GM12878 (cell line): Measurements from ENCODE around the gene EPHB1.

Source experiments
- ATF7 ChIP-seq: fragments of 450-650 bp; IDR thresholded peaks from 2 replicates; pipeline ENCODE4 v1.6.1; 2016; ENCODE audit warnings: low read depth, mild to moderate bottlenecking
- CBX3 ChIP-seq: fragments of 200-600 bp; sonication (generic); IDR thresholded peaks from 2 replicates; pipeline ENCODE4 v1.6.1; 2016; ENCODE audit warnings: low read depth, borderline replicate concordance
- GABPA ChIP-seq: IDR thresholded peaks from 2 replicates; pipeline ENCODE4 v1.6.1; 2014; ENCODE audit warnings: antibody characterized with exemption, low read depth, mild to moderate bottlenecking, inconsistent platforms
- MTA2 ChIP-seq: fragments of 450-650 bp; IDR thresholded peaks from 2 replicates; pipeline ENCODE4 v1.6.1; 2016; ENCODE audit warnings: low read depth, mild to moderate bottlenecking, moderate library complexity
- NR2F1 ChIP-seq: fragments of 450-650 bp; conservative IDR thresholded peaks from 2 replicates; pipeline ENCODE4 v1.6.1; 2017; ENCODE audit warnings: mild to moderate bottlenecking
- POLR2A ChIP-seq: IDR thresholded peaks from 2 replicates; pipeline ENCODE4 v1.6.1; 2011; ENCODE audit warnings: low read depth, mild to moderate bottlenecking, low read length
- SP1 ChIP-seq: IDR thresholded peaks from one replicate; pipeline ENCODE4 v1.6.1; 2011; ENCODE audit warnings: low read depth, low read length
- TAF1 ChIP-seq: IDR thresholded peaks from 2 replicates; pipeline ENCODE4 v1.6.1; 2011; ENCODE audit warnings: mild to moderate bottlenecking, low read depth, low read length, borderline replicate concordance
- ZZZ3 ChIP-seq: IDR thresholded peaks from 2 replicates; pipeline ENCODE4 v1.6.1; 2011; ENCODE audit warnings: low read depth; ENCODE audit not compliant: control insufficient read depth, insufficient read length
- TF ChIP-seq, protein P1 (sequence below): IDR thresholded peaks from 2 replicates; pipeline ENCODE4 v1.6.1; 2012; ENCODE audit warnings: low read length, inconsistent platforms
- TF ChIP-seq, protein P2 (sequence below), 3 experiments: IDR thresholded peaks in 2 of 3; conservative IDR thresholded peaks in 1 of 3; 2 replicates each; pipeline ENCODE4 v1.5.1; 2011; ENCODE audit warnings: low read depth in 3 of 3, low read length in 3 of 3, mild to moderate bottlenecking in 3 of 3, control low read depth in 2 of 3, moderate library complexity in 2 of 3, inconsistent platforms in 1 of 3, mixed read lengths in 1 of 3; ENCODE audit not compliant: control insufficient read depth in 2 of 3, insufficient read depth in 1 of 3; ENCODE audit errors: extremely low read depth in 1 of 3
- TF ChIP-seq, protein P3 (sequence below): fragments of 150-350 bp; IDR thresholded peaks from 2 replicates; pipeline ENCODE4 v1.6.1; 2016; ENCODE audit warnings: low read depth, low read length

DNA sequence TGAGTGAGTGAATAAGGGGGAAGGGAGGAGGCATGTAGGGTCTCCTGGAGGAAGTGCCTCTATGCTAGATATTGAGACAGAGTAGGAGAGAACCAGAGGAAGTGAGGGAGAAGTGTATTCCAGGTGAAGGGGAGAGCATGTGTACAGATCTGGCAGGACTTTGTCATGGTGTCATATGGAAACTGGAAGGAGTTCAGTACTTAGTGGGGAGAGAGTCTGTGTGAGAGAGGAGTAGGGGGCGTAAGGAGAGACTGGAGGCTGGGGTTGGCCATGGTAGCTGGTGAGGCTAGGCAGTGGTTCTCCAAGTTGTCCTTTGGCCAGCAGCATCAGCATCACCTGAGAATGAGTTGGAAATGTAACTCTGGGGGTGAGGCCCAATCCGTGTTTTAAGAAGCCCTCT lies 29.6 kb upstream of the EPHB1 start:
- TF ChIP-seq, protein P1, sequence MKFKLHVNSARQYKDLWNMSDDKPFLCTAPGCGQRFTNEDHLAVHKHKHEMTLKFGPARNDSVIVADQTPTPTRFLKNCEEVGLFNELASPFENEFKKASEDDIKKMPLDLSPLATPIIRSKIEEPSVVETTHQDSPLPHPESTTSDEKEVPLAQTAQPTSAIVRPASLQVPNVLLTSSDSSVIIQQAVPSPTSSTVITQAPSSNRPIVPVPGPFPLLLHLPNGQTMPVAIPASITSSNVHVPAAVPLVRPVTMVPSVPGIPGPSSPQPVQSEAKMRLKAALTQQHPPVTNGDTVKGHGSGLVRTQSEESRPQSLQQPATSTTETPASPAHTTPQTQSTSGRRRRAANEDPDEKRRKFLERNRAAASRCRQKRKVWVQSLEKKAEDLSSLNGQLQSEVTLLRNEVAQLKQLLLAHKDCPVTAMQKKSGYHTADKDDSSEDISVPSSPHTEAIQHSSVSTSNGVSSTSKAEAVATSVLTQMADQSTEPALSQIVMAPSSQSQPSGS, result no peak
- TF ChIP-seq, protein P2, sequence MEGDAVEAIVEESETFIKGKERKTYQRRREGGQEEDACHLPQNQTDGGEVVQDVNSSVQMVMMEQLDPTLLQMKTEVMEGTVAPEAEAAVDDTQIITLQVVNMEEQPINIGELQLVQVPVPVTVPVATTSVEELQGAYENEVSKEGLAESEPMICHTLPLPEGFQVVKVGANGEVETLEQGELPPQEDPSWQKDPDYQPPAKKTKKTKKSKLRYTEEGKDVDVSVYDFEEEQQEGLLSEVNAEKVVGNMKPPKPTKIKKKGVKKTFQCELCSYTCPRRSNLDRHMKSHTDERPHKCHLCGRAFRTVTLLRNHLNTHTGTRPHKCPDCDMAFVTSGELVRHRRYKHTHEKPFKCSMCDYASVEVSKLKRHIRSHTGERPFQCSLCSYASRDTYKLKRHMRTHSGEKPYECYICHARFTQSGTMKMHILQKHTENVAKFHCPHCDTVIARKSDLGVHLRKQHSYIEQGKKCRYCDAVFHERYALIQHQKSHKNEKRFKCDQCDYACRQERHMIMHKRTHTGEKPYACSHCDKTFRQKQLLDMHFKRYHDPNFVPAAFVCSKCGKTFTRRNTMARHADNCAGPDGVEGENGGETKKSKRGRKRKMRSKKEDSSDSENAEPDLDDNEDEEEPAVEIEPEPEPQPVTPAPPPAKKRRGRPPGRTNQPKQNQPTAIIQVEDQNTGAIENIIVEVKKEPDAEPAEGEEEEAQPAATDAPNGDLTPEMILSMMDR (IDR thresholded peaks at IDR 0.05 in 2 of 3, conservative IDR thresholded peaks at IDR 0.05 in 1 of 3; ENCODE audit: control insufficient read depth in 2 of 3, extremely low read depth in 1 of 3, insufficient read depth in 1 of 3, low read depth in 3 of 3, low read length in 3 of 3), result no peak
- no peak for TF ChIP-seq POLR2A
- no peak for TF ChIP-seq ZZZ3
- no peak for TF ChIP-seq MTA2
- no peak for TF ChIP-seq CBX3
- no peak for TF ChIP-seq SP1
- no peak for TF ChIP-seq NR2F1
- no peak for TF ChIP-seq ATF7
- TF ChIP-seq, protein P3, sequence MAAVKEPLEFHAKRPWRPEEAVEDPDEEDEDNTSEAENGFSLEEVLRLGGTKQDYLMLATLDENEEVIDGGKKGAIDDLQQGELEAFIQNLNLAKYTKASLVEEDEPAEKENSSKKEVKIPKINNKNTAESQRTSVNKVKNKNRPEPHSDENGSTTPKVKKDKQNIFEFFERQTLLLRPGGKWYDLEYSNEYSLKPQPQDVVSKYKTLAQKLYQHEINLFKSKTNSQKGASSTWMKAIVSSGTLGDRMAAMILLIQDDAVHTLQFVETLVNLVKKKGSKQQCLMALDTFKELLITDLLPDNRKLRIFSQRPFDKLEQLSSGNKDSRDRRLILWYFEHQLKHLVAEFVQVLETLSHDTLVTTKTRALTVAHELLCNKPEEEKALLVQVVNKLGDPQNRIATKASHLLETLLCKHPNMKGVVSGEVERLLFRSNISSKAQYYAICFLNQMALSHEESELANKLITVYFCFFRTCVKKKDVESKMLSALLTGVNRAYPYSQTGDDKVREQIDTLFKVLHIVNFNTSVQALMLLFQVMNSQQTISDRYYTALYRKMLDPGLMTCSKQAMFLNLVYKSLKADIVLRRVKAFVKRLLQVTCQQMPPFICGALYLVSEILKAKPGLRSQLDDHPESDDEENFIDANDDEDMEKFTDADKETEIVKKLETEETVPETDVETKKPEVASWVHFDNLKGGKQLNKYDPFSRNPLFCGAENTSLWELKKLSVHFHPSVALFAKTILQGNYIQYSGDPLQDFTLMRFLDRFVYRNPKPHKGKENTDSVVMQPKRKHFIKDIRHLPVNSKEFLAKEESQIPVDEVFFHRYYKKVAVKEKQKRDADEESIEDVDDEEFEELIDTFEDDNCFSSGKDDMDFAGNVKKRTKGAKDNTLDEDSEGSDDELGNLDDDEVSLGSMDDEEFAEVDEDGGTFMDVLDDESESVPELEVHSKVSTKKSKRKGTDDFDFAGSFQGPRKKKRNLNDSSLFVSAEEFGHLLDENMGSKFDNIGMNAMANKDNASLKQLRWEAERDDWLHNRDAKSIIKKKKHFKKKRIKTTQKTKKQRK, result no peak
- no peak for TF ChIP-seq GABPA
- no peak for TF ChIP-seq TAF1
